GM12865 (cell line): ENCODE results near the gene GNG12.

ENCODE experiments used
- DNase-seq: peaks from one replicate; pipeline ENCODE4 v3.0.0; 2010; ENCODE audit warnings: low read depth
- H3K4me3 ChIP-seq: 2 replicates; pipeline ENCODE4 v1.5.1; 2011; ENCODE audit warnings: mild to moderate bottlenecking, low read depth, low read length, control low read depth
- TF ChIP-seq, protein P1 (sequence below): IDR thresholded peaks from 2 replicates; pipeline ENCODE4 v1.5.1; 2011; ENCODE audit warnings: low read length, control low read depth, low read depth, inconsistent platforms; ENCODE audit not compliant: insufficient read depth; ENCODE audit errors: missing control alignments

The GNG12 gene

GRCh38 chr1:67791261-67791660 lies 42.0 kb downstream of the GNG12 start:
- H3K4me3 ChIP-seq: no peak overlapping the region
- no peak for DNase-seq
- TF ChIP-seq, protein P1, sequence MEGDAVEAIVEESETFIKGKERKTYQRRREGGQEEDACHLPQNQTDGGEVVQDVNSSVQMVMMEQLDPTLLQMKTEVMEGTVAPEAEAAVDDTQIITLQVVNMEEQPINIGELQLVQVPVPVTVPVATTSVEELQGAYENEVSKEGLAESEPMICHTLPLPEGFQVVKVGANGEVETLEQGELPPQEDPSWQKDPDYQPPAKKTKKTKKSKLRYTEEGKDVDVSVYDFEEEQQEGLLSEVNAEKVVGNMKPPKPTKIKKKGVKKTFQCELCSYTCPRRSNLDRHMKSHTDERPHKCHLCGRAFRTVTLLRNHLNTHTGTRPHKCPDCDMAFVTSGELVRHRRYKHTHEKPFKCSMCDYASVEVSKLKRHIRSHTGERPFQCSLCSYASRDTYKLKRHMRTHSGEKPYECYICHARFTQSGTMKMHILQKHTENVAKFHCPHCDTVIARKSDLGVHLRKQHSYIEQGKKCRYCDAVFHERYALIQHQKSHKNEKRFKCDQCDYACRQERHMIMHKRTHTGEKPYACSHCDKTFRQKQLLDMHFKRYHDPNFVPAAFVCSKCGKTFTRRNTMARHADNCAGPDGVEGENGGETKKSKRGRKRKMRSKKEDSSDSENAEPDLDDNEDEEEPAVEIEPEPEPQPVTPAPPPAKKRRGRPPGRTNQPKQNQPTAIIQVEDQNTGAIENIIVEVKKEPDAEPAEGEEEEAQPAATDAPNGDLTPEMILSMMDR: no peak

- TF ChIP-seq, protein P1: no peak
- no peak overlapping the region for H3K4me3 ChIP-seq
- DNase-seq: no peak
Observed at GRCh38 chr1:67790201-67790692, 43.0 kb downstream of the GNG12 start.

- no peak overlapping the region for H3K4me3 ChIP-seq
- TF ChIP-seq, protein P1: no peak
- no peak for DNase-seq
Observed at GRCh38 chr1:67789551-67789950, 43.7 kb downstream of the GNG12 start.

- DNase-seq: no peak
- no peak overlapping the region for H3K4me3 ChIP-seq
- TF ChIP-seq, protein P1: no peak
Observed at GRCh38 chr1:67788904-67789303, 44.4 kb downstream of the GNG12 start.

GRCh38 chr1:67788238-67788790 lies 45.0 kb downstream of the GNG12 start:
- TF ChIP-seq, protein P1: no peak
- DNase-seq: no peak
- no peak overlapping the region for H3K4me3 ChIP-seq

- no peak for DNase-seq
- TF ChIP-seq, protein P1: no peak
- H3K4me3 ChIP-seq: no peak overlapping the region
Observed at GRCh38 chr1:67787746-67788145, 45.5 kb downstream of the GNG12 start.
